C4-2B (cell line): ENCODE data around the gene LRRC8B.

Experiments
- H3K27ac ChIP-seq: fragments of 450-650 bp; 2 replicates; pipeline ENCODE4 v1.5.1; 2017
- CTCF ChIP-seq: fragments of 450-650 bp; conservative IDR thresholded peaks from 2 replicates; pipeline ENCODE4 v1.5.1; 2017; ENCODE audit warnings: mild to moderate bottlenecking
- ZFX ChIP-seq: fragments of 450-650 bp; IDR thresholded peaks from 2 replicates; pipeline ENCODE4 v1.6.1; 2017

LRRC8B gene

GRCh38 chr1:89578946-89579684, 54.5 kb downstream of the LRRC8B start:
- no peak overlapping the region for H3K27ac ChIP-seq
- TF ChIP-seq ZFX (no peak), CTCF (no peak)

DNA sequence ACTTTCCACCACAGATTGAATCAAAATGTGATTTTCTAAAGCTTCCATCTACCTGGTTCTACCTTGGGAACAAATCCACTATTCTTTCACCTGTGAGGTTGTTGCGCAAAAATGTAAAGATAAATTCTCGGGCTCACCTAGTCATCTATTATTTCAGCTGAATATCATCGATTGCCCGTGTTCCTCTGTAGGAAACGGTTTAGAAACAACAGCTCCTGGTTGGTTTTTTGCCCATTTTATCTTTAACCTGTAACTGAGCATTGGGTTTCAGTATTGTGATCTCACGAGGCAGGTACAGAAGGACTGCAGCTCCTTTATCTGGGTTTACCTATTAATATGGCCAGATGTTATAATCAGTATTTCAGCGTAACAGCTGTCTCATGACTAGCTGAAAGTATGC, 55.4 kb downstream of the LRRC8B start:
- TF ChIP-seq ZFX (no peak), CTCF (no peak)
- no peak overlapping the region for H3K27ac ChIP-seq

- no peak for TF ChIP-seq CTCF
- no peak for TF ChIP-seq ZFX
- no peak overlapping the region for H3K27ac ChIP-seq
Measured at GRCh38 chr1:89581859-89582258, 57.2 kb downstream of the LRRC8B start.

GRCh38 chr1:89582571-89582970, 57.9 kb downstream of the LRRC8B start:
- TF ChIP-seq ZFX: no peak
- H3K27ac ChIP-seq: no peak overlapping the region

GRCh38 chr1:89584211-89584610, 59.6 kb downstream of the LRRC8B start:
- TF ChIP-seq ZFX (no peak), CTCF (no peak)
- H3K27ac ChIP-seq: no peak overlapping the region

GRCh38 chr1:89584781-89585180, 60.2 kb downstream of the LRRC8B start:
- TF ChIP-seq CTCF (no peak), ZFX (no peak)
- no peak overlapping the region for H3K27ac ChIP-seq

DNA sequence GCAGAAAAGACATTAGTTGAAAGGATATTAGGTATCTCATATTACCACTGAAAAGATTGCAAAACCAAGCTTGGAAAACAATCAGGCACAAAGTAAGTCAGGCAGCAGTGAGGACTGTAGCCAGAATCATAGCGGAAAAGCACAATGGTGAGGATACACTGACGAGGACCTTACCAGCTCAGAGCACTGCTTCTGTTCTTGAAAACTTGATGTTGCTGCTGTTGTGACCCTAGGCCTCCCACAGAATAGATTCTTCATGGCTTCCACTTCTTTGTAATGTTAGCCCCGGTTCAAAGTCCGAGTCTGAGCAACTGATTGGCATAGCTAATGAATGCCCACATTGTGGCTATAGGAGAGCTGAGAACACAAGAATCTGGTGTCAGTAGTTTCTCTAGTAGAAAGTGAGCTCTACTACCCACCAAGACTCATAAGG, 63.1 kb downstream of the LRRC8B start:
- no peak for TF ChIP-seq CTCF
- TF ChIP-seq ZFX: no peak
- no peak overlapping the region for H3K27ac ChIP-seq

DNA sequence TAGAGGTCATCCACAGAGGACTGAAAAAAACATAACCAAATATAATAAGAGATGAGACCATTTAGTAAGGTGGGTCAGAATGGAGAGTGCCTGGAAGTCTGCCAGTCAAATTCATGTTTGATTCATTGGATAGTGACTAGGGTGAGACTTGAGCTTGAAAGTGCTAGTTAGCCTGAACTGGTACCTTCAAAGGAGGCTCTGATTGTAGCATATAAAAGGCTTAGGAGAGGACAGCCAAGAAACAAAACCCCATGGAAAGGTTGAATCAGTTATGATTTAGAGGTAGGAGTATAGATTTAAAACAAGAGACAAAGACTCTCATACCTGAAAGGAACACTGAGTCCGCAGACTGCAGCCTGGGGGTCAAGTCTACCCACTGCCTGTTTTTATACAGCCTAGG, 63.9 kb downstream of the LRRC8B start:
- TF ChIP-seq ZFX (no peak), CTCF (no peak)

More for the DNA sequence above, 63.9 kb downstream of the LRRC8B start:
- H3K27ac ChIP-seq: no peak overlapping the region
